MM.1S (cell line): ENCODE measurements around the gene ELMOD1.

Source experiments
- CTCF ChIP-seq: fragments of 300-600 bp; sonication (generic); IDR thresholded peaks from 2 replicates; pipeline ENCODE4 v1.5.1; 2016; ENCODE audit warnings: antibody characterized with exemption, low read length, mixed read lengths
- EZH2 ChIP-seq: fragments of 300-600 bp; sonication (generic); optimal IDR thresholded peaks from 2 replicates; pipeline ENCODE3; 2017; ENCODE audit warnings: low read depth, mild to moderate bottlenecking, antibody characterized with exemption, low read length, mixed read lengths
- EZH2phosphoT487 ChIP-seq: fragments of 300-600 bp; sonication (generic); IDR thresholded peaks from 2 replicates; pipeline ENCODE4 v1.6.1; 2018; ENCODE audit warnings: antibody characterized with exemption, low read length

GRCh38 chr11:107682171-107682570 lies 91.2 kb downstream of the ELMOD1 start:
- TF ChIP-seq EZH2 (no peak), CTCF (no peak), EZH2phosphoT487 (no peak)
